Measurements from ENCODE around the gene DIP2B.

- TF ChIP-seq POLR2AphosphoS5 (IDR thresholded peaks at IDR 0.05; ENCODE audit: low read depth, low read length) (no peak), CTCF (IDR thresholded peaks at IDR 0.05) (no peak), TCF7L2 (IDR thresholded peaks at IDR 0.05; ENCODE audit: low read depth, low read length) (no peak)
Measured at GRCh38 chr12:50515587-50515986, 10.8 kb downstream of the DIP2B start.

Measured in Panc1 (cell line).